NCI-H524 treated with DMSO at 0.1 percent for 48 hours (cell line): ENCODE results near the gene PDGFA.

Experiments used
- DNase-seq: peaks from one replicate; lab custom pipeline; 2025; lab: John Stamatoyannopoulos, UW

Gene PDGFA

GRCh38 chr7:519484-520390 lies at the start of gene PDGFA:
PDGFA (minus strand) TSS chr7:519846; CDS start chr7:519001, 845 bp downstream.
- DNase-seq: no peak

GRCh38 chr7:568031-568951 lies 48.6 kb upstream of the PDGFA start:
- no peak for DNase-seq

GRCh38 chr7:567305-567883 lies 47.7 kb upstream of the PDGFA start:
- no peak for DNase-seq

- DNase-seq: no peak
These were observed 46.5 kb upstream of the PDGFA start for GRCh38 chr7:566100-566499.

- no peak for DNase-seq
These were observed 44.7 kb upstream of the PDGFA start for GRCh38 chr7:564176-564865.

- no peak for DNase-seq
These were observed 44.1 kb upstream of the PDGFA start for GRCh38 chr7:563629-564170.

GRCh38 chr7:562789-563628 lies 43.4 kb upstream of the PDGFA start:
- no peak for DNase-seq

- no peak for DNase-seq
These were observed 42.7 kb upstream of the PDGFA start for GRCh38 chr7:562374-562675.

- DNase-seq: no peak
These were observed 42.2 kb upstream of the PDGFA start for GRCh38 chr7:561631-562373.

- no peak for DNase-seq
These were observed 41.5 kb upstream of the PDGFA start for GRCh38 chr7:560966-561630.

GRCh38 chr7:559396-559705 lies 39.7 kb upstream of the PDGFA start:
- DNase-seq: no peak

GRCh38 chr7:557558-557881 lies 37.9 kb upstream of the PDGFA start:
- no peak for DNase-seq

- no peak for DNase-seq
These were observed 37.4 kb upstream of the PDGFA start for GRCh38 chr7:556837-557557.

GRCh38 chr7:556291-556826 lies 36.7 kb upstream of the PDGFA start:
- DNase-seq: no peak

GRCh38 chr7:555551-556160 lies 36.0 kb upstream of the PDGFA start:
- no peak for DNase-seq

- DNase-seq: no peak
These were observed 34.0 kb upstream of the PDGFA start for GRCh38 chr7:553636-554111.

- no peak for DNase-seq
These were observed 33.4 kb upstream of the PDGFA start for GRCh38 chr7:552868-553635.
